ENCODE data around the gene PABPC1L.
A peak's percentile ranks its signal among the peaks of the same experiment; 100 is the strongest.

The PABPC1L gene

GRCh38 chr20:44946271-44946852 is 36.5 kb downstream of the PABPC1L start:
- no peak overlapping the region for H3K4me3 ChIP-seq (ENCODE audit: low read length)
- no peak overlapping the region for H3K9ac ChIP-seq (ENCODE audit: low read depth, low read length)
- no peaks in the 10 kb centered on the region for H3K4me1 ChIP-seq (ENCODE audit: control insufficient read depth, insufficient read depth, low read length)
- no peak overlapping the region for H3K4me2 ChIP-seq (ENCODE audit: low read length)
- no peaks in the 10 kb centered on the region for H3K27me3 ChIP-seq (ENCODE audit: control insufficient read depth, insufficient read depth, low read length)
- H3K9me3 ChIP-seq (replicated peaks; ENCODE audit: low read length), result no peaks in the 10 kb centered on the region
- H3K36me3 ChIP-seq (ENCODE audit: insufficient read depth, low read length), result peaks cover 87% of the 10 kb centered on the region

GRCh38 chr20:44948107-44948506 is 38.2 kb downstream of the PABPC1L start:
- Histone ChIP-seq H3K4me1 (ENCODE audit: control insufficient read depth, insufficient read depth, low read length) (no peaks in the 10 kb centered on the region), H3K36me3 (ENCODE audit: insufficient read depth, low read length) (peaks cover 87% of the 10 kb centered on the region), H3K4me2 (ENCODE audit: low read length) (no peak overlapping the region), H3K9ac (ENCODE audit: low read depth, low read length) (no peak overlapping the region), H3K4me3 (ENCODE audit: low read length) (no peak overlapping the region), H3K9me3 (replicated peaks; ENCODE audit: low read length) (no peaks in the 10 kb centered on the region), H3K27me3 (ENCODE audit: control insufficient read depth, insufficient read depth, low read length) (no peaks in the 10 kb centered on the region)

GRCh38 chr20:44948513-44948912 is 38.7 kb downstream of the PABPC1L start:
- Histone ChIP-seq H3K4me2 (ENCODE audit: low read length) (no peak overlapping the region), H3K9ac (ENCODE audit: low read depth, low read length) (no peak overlapping the region), H3K4me3 (ENCODE audit: low read length) (no peak overlapping the region), H3K9me3 (replicated peaks; ENCODE audit: low read length) (no peaks in the 10 kb centered on the region), H3K36me3 (ENCODE audit: insufficient read depth, low read length) (peaks cover 87% of the 10 kb centered on the region), H3K27me3 (ENCODE audit: control insufficient read depth, insufficient read depth, low read length) (no peaks in the 10 kb centered on the region), H3K4me1 (ENCODE audit: control insufficient read depth, insufficient read depth, low read length) (no peaks in the 10 kb centered on the region)

- Histone ChIP-seq H3K4me3 (ENCODE audit: low read length) (no peak overlapping the region), H3K36me3 (ENCODE audit: insufficient read depth, low read length) (peaks cover 89% of the 10 kb centered on the region), H3K27me3 (ENCODE audit: control insufficient read depth, insufficient read depth, low read length) (no peaks in the 10 kb centered on the region), H3K4me1 (ENCODE audit: control insufficient read depth, insufficient read depth, low read length) (no peaks in the 10 kb centered on the region), H3K9ac (ENCODE audit: low read depth, low read length) (no peak overlapping the region), H3K9me3 (replicated peaks; ENCODE audit: low read length) (no peaks in the 10 kb centered on the region), H3K4me2 (ENCODE audit: low read length) (no peak overlapping the region)
Observed at GRCh38 chr20:44950368-44950767, 40.5 kb downstream of the PABPC1L start.

GRCh38 chr20:44952731-44953130 is 42.9 kb downstream of the PABPC1L start:
- Histone ChIP-seq H3K36me3 (ENCODE audit: insufficient read depth, low read length) (peaks cover 85% of the 10 kb centered on the region), H3K9ac (ENCODE audit: low read depth, low read length) (no peak overlapping the region), H3K4me2 (ENCODE audit: low read length) (no peak overlapping the region), H3K27me3 (ENCODE audit: control insufficient read depth, insufficient read depth, low read length) (no peaks in the 10 kb centered on the region), H3K9me3 (replicated peaks; ENCODE audit: low read length) (no peaks in the 10 kb centered on the region), H3K4me3 (ENCODE audit: low read length) (no peak overlapping the region), H3K4me1 (ENCODE audit: control insufficient read depth, insufficient read depth, low read length) (no peaks in the 10 kb centered on the region)

- Histone ChIP-seq H3K9ac (ENCODE audit: low read depth, low read length) (no peak overlapping the region), H3K27me3 (ENCODE audit: control insufficient read depth, insufficient read depth, low read length) (no peaks in the 10 kb centered on the region), H3K36me3 (ENCODE audit: insufficient read depth, low read length) (peaks cover 80% of the 10 kb centered on the region), H3K4me3 (ENCODE audit: low read length) (no peak overlapping the region), H3K4me1 (ENCODE audit: control insufficient read depth, insufficient read depth, low read length) (peaks cover 9% of the 10 kb centered on the region), H3K4me2 (ENCODE audit: low read length) (no peak overlapping the region), H3K9me3 (replicated peaks; ENCODE audit: low read length) (no peaks in the 10 kb centered on the region)
Observed at GRCh38 chr20:44954211-44954610, 44.4 kb downstream of the PABPC1L start.

GRCh38 chr20:44955270-44955669 is 45.4 kb downstream of the PABPC1L start:
- H3K9me3 ChIP-seq (replicated peaks; ENCODE audit: low read length), result no peaks in the 10 kb centered on the region
- no peak overlapping the region for H3K9ac ChIP-seq (ENCODE audit: low read depth, low read length)
- peaks cover 71% of the 10 kb centered on the region for H3K36me3 ChIP-seq (ENCODE audit: insufficient read depth, low read length)
- H3K27me3 ChIP-seq (ENCODE audit: control insufficient read depth, insufficient read depth, low read length), result no peaks in the 10 kb centered on the region
- no peak overlapping the region for H3K4me3 ChIP-seq (ENCODE audit: low read length)
- H3K4me1 ChIP-seq (ENCODE audit: control insufficient read depth, insufficient read depth, low read length), result peaks cover 9% of the 10 kb centered on the region
- H3K4me2 ChIP-seq (ENCODE audit: low read length), result no peak overlapping the region

GRCh38 chr20:44956410-44956809 is 46.5 kb downstream of the PABPC1L start:
- Histone ChIP-seq H3K4me3 (ENCODE audit: low read length) (no peak overlapping the region), H3K36me3 (ENCODE audit: insufficient read depth, low read length) (peaks cover 59% of the 10 kb centered on the region), H3K9ac (ENCODE audit: low read depth, low read length) (no peak overlapping the region), H3K4me1 (ENCODE audit: control insufficient read depth, insufficient read depth, low read length) (peaks cover 16% of the 10 kb centered on the region), H3K9me3 (replicated peaks; ENCODE audit: low read length) (no peaks in the 10 kb centered on the region), H3K27me3 (ENCODE audit: control insufficient read depth, insufficient read depth, low read length) (no peaks in the 10 kb centered on the region), H3K4me2 (ENCODE audit: low read length) (no peak overlapping the region)

GRCh38 chr20:44958276-44958675 is 48.4 kb downstream of the PABPC1L start:
- Histone ChIP-seq H3K36me3 (ENCODE audit: insufficient read depth, low read length) (peaks cover 41% of the 10 kb centered on the region), H3K27me3 (ENCODE audit: control insufficient read depth, insufficient read depth, low read length) (no peaks in the 10 kb centered on the region), H3K4me3 (ENCODE audit: low read length) (peak overlapping the region; percentile 80), H3K4me1 (ENCODE audit: control insufficient read depth, insufficient read depth, low read length) (peaks cover 23% of the 10 kb centered on the region), H3K9me3 (replicated peaks; ENCODE audit: low read length) (no peaks in the 10 kb centered on the region), H3K9ac (ENCODE audit: low read depth, low read length) (no peak overlapping the region), H3K4me2 (ENCODE audit: low read length) (peak overlapping the region; percentile 86)

GRCh38 chr20:44959082-44959637 is 49.3 kb downstream of the PABPC1L start:
- Histone ChIP-seq H3K36me3 (ENCODE audit: insufficient read depth, low read length) (peaks cover 32% of the 10 kb centered on the region), H3K4me2 (ENCODE audit: low read length) (peak overlapping the region; percentile 86), H3K4me3 (ENCODE audit: low read length) (peak overlapping the region; percentile 80), H3K9me3 (replicated peaks; ENCODE audit: low read length) (no peaks in the 10 kb centered on the region), H3K9ac (ENCODE audit: low read depth, low read length) (peak overlapping the region; percentile 86), H3K4me1 (ENCODE audit: control insufficient read depth, insufficient read depth, low read length) (peaks cover 23% of the 10 kb centered on the region), H3K27me3 (ENCODE audit: control insufficient read depth, insufficient read depth, low read length) (no peaks in the 10 kb centered on the region)

- peaks cover 23% of the 10 kb centered on the region for H3K4me1 ChIP-seq (ENCODE audit: control insufficient read depth, insufficient read depth, low read length)
- H3K9me3 ChIP-seq (replicated peaks; ENCODE audit: low read length), result no peaks in the 10 kb centered on the region
- H3K27me3 ChIP-seq (ENCODE audit: control insufficient read depth, insufficient read depth, low read length), result no peaks in the 10 kb centered on the region
- peak overlapping the region; percentile 86 for H3K4me2 ChIP-seq (ENCODE audit: low read length)
- peak overlapping the region; percentile 86 for H3K9ac ChIP-seq (ENCODE audit: low read depth, low read length)
- H3K4me3 ChIP-seq (ENCODE audit: low read length), result peak overlapping the region; percentile 80
- H3K36me3 ChIP-seq (ENCODE audit: insufficient read depth, low read length), result peaks cover 27% of the 10 kb centered on the region
Observed at GRCh38 chr20:44959638-44960102, 49.8 kb downstream of the PABPC1L start.
